Hepatocyte (in vitro differentiated cells): Measurements from ENCODE around the gene PIAS1.

Experiments
- EZH2 ChIP-seq: fragments of 200-600 bp; sonication (generic); IDR thresholded peaks from 2 replicates; pipeline ENCODE4 v1.6.1; 2016; ENCODE audit warnings: antibody characterized with exemption, mild to moderate bottlenecking, borderline replicate concordance
- EZH2phosphoT487 ChIP-seq: fragments of 200-600 bp; sonication (generic); IDR thresholded peaks from one replicate; pipeline ENCODE4 v1.6.1; 2018; ENCODE audit warnings: antibody characterized with exemption, mild to moderate bottlenecking, low read depth, moderate library complexity; ENCODE audit not compliant: unreplicated experiment, severe bottlenecking
- TF ChIP-seq, protein P1 (sequence below): fragments of 200-600 bp; sonication (generic); IDR thresholded peaks from 2 replicates; pipeline ENCODE4 v1.5.1; 2016; ENCODE audit warnings: antibody characterized with exemption, mild to moderate bottlenecking; ENCODE audit not compliant: poor library complexity

GRCh38 chr15:68143129-68143528 is 89.0 kb downstream of the PIAS1 start:
- TF ChIP-seq EZH2 (no peak), EZH2phosphoT487 (no peak)
- TF ChIP-seq, protein P1, sequence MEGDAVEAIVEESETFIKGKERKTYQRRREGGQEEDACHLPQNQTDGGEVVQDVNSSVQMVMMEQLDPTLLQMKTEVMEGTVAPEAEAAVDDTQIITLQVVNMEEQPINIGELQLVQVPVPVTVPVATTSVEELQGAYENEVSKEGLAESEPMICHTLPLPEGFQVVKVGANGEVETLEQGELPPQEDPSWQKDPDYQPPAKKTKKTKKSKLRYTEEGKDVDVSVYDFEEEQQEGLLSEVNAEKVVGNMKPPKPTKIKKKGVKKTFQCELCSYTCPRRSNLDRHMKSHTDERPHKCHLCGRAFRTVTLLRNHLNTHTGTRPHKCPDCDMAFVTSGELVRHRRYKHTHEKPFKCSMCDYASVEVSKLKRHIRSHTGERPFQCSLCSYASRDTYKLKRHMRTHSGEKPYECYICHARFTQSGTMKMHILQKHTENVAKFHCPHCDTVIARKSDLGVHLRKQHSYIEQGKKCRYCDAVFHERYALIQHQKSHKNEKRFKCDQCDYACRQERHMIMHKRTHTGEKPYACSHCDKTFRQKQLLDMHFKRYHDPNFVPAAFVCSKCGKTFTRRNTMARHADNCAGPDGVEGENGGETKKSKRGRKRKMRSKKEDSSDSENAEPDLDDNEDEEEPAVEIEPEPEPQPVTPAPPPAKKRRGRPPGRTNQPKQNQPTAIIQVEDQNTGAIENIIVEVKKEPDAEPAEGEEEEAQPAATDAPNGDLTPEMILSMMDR = no peak
